GM21447 (cell line): Measurements from ENCODE around the gene RNASEH1.
"Not testable (repeated sequence)": the region's sequence is repeated elsewhere in the genome, so short reads cannot be mapped to it uniquely, and the experiment has no call there.

Source experiments
- ATAC-seq: cut with Tn5 transposase; IDR thresholded peaks from one replicate; pipeline ENCODE4 v1.9.1; 2021; ENCODE audit not compliant: unreplicated experiment

RNASEH1 gene

GRCh38 chr2:3522961-3523421 lies 35.1 kb downstream of the RNASEH1 start:
- no peak for ATAC-seq

- no peak for ATAC-seq
Measured at GRCh38 chr2:3520591-3520990, 37.5 kb downstream of the RNASEH1 start.

GRCh38 chr2:3519255-3520205 lies 38.6 kb downstream of the RNASEH1 start, which contains the start of gene ADI1:
TSS of gene ADI1 (minus strand) at chr2:3519531. CDS start at chr2:3519487, 44 bp downstream.
- ATAC-seq, result peak; percentile 61

GRCh38 chr2:3518496-3519254 lies 39.5 kb downstream of the RNASEH1 start:
- ATAC-seq, result peak; percentile 73

- no peak for ATAC-seq
Measured at GRCh38 chr2:3517948-3518495, 40.1 kb downstream of the RNASEH1 start.

- no peak for ATAC-seq
Measured at GRCh38 chr2:3516831-3517230, 41.3 kb downstream of the RNASEH1 start.

- not testable (repeated sequence) for ATAC-seq
Measured at GRCh38 chr2:3515438-3515837, 42.7 kb downstream of the RNASEH1 start.

GRCh38 chr2:3513026-3513810 lies 44.9 kb downstream of the RNASEH1 start:
- ATAC-seq, result no peak

GRCh38 chr2:3512086-3512485 lies 46.0 kb downstream of the RNASEH1 start:
- no peak for ATAC-seq

- ATAC-seq, result no peak
Measured at GRCh38 chr2:3505771-3506170, 52.4 kb downstream of the RNASEH1 start.

- no peak for ATAC-seq
Measured at GRCh38 chr2:3504741-3505140, 53.4 kb downstream of the RNASEH1 start.

- ATAC-seq, result no peak
Measured at GRCh38 chr2:3503483-3503882, 54.6 kb downstream of the RNASEH1 start.

GRCh38 chr2:3503046-3503445 lies 55.1 kb downstream of the RNASEH1 start:
- no peak for ATAC-seq

GRCh38 chr2:3500326-3500899 lies 57.7 kb downstream of the RNASEH1 start:
- ATAC-seq, result no peak

- no peak for ATAC-seq
Measured at GRCh38 chr2:3498783-3499394, 59.2 kb downstream of the RNASEH1 start.

- not testable (repeated sequence) for ATAC-seq
Measured at GRCh38 chr2:3496708-3497080, 61.4 kb downstream of the RNASEH1 start.
